Measurements from ENCODE around the gene ADARB1. TPM values are rescaled to one million over a fixed set of nuclear protein-coding genes. Genes with fewer than 3 reads are reported as not detected.

The ADARB1 gene
- total RNA-seq, 1 donor from 2014 or later: 25.8 TPM

DNA sequence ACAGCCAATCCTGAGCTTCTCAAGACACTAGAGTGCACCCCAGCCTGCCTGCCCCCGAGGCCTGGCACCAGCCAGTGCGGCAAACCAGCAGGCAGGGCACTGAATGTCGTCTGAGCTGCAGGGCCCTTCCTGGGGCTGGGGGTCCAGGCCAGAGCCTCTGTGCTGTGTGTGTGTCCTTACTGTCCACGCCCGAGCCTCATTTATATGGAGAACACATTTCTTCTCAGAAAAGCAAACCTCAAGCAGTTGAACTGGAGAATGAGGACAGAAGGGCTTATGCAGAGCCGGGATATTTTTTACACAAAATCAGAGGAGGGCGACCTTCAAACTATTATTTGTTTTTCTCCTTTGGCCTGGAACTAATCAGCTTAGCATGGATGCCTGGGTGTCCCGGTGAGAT, 160.6 kb downstream of the ADARB1 start:
- TF ChIP-seq, protein P1, sequence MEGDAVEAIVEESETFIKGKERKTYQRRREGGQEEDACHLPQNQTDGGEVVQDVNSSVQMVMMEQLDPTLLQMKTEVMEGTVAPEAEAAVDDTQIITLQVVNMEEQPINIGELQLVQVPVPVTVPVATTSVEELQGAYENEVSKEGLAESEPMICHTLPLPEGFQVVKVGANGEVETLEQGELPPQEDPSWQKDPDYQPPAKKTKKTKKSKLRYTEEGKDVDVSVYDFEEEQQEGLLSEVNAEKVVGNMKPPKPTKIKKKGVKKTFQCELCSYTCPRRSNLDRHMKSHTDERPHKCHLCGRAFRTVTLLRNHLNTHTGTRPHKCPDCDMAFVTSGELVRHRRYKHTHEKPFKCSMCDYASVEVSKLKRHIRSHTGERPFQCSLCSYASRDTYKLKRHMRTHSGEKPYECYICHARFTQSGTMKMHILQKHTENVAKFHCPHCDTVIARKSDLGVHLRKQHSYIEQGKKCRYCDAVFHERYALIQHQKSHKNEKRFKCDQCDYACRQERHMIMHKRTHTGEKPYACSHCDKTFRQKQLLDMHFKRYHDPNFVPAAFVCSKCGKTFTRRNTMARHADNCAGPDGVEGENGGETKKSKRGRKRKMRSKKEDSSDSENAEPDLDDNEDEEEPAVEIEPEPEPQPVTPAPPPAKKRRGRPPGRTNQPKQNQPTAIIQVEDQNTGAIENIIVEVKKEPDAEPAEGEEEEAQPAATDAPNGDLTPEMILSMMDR (IDR thresholded peaks at IDR 0.05; ENCODE audit: insufficient read depth, low read depth, low read length): no peak
- TF ChIP-seq EZH2 (IDR thresholded peaks at IDR 0.05; ENCODE audit: insufficient read depth, low read length): peak; percentile 24
- Histone ChIP-seq H3K9me3 (ENCODE audit: insufficient read depth, low read depth, low read length) (no peaks in the 10 kb centered on the region), H2AFZ (ENCODE audit: low read depth, low read length) (no peak overlapping the region), H3K36me3 (ENCODE audit: insufficient read depth, low read length) (no peaks in the 10 kb centered on the region), H3K79me2 (ENCODE audit: insufficient read depth, low read length) (no peaks in the 10 kb centered on the region), H3K9ac (ENCODE audit: low read length) (no peak overlapping the region), H3K4me1 (ENCODE audit: insufficient read depth, low read length) (no peaks in the 10 kb centered on the region), H3K27ac (ENCODE audit: low read depth, low read length) (no peak overlapping the region), H3K27me3 (ENCODE audit: insufficient read depth, low read length) (peaks cover 25% of the 10 kb centered on the region), H3K4me2 (ENCODE audit: low read length) (no peak overlapping the region), H3K4me3 (ENCODE audit: insufficient read depth, low read depth, low read length) (no peak overlapping the region), H4K20me1 (ENCODE audit: insufficient read depth, low read length) (no peaks in the 10 kb centered on the region)
- no peak for DNase-seq (ENCODE audit: low read depth)
- Mint-ChIP-seq H3K4me3 (ENCODE audit: unreplicated experiment) (no peak overlapping the region), H3K27me3 (ENCODE audit: low read depth, unreplicated experiment) (peaks cover 4% of the 10 kb centered on the region), H3K36me3 (ENCODE audit: low read depth, unreplicated experiment) (no peaks in the 10 kb centered on the region), H3K9me3 (ENCODE audit: unreplicated experiment) (peaks cover 14% of the 10 kb centered on the region), H3K4me1 (ENCODE audit: low read depth, unreplicated experiment) (peaks cover 4% of the 10 kb centered on the region), H3K27ac (ENCODE audit: unreplicated experiment) (no peak overlapping the region)
- no peak for FAIRE-seq

DNA sequence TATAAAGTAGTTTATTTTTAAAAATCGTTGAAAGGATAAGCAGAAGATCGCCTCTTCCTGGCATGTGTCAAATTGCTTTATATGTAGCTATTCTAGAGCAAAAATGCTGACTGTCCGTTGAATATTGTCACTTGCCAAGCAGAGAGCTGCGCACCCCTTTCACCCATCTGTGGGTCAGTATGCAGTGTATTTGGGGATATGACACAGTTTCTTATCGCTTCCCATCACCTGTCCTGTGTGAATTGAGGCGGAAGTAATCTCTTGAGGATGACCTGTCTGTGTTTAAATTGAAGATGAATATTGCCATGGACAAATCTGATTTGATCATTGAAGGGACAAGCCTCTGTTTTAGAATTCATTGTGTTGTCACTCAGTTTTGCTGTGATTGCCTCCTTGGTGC, 161.1 kb downstream of the ADARB1 start:
- H3K36me3 ChIP-seq (ENCODE audit: insufficient read depth, low read length): no peaks in the 10 kb centered on the region
- H3K4me3 Mint-ChIP-seq (ENCODE audit: unreplicated experiment): no peak overlapping the region
- H3K79me2 ChIP-seq (ENCODE audit: insufficient read depth, low read length): no peaks in the 10 kb centered on the region
- peaks cover 4% of the 10 kb centered on the region for H3K27me3 Mint-ChIP-seq (ENCODE audit: low read depth, unreplicated experiment)
- DNase-seq (ENCODE audit: low read depth): no peak
- no peaks in the 10 kb centered on the region for H3K9me3 ChIP-seq (ENCODE audit: insufficient read depth, low read depth, low read length)
- H3K9ac ChIP-seq (ENCODE audit: low read length): no peak overlapping the region
- no peak overlapping the region for H3K27ac Mint-ChIP-seq (ENCODE audit: unreplicated experiment)
- no peaks in the 10 kb centered on the region for H3K4me1 Mint-ChIP-seq (ENCODE audit: low read depth, unreplicated experiment)
- H3K27ac ChIP-seq (ENCODE audit: low read depth, low read length): no peak overlapping the region
- H3K4me3 ChIP-seq (ENCODE audit: insufficient read depth, low read depth, low read length): no peak overlapping the region
- TF ChIP-seq, protein P1 (IDR thresholded peaks at IDR 0.05; ENCODE audit: insufficient read depth, low read depth, low read length): no peak
- TF ChIP-seq EZH2 (IDR thresholded peaks at IDR 0.05; ENCODE audit: insufficient read depth, low read length): no peak
- H3K27me3 ChIP-seq (ENCODE audit: insufficient read depth, low read length): peaks cover 25% of the 10 kb centered on the region
- H3K36me3 Mint-ChIP-seq (ENCODE audit: low read depth, unreplicated experiment): peaks cover under 1% of the 10 kb centered on the region
- H3K9me3 Mint-ChIP-seq (ENCODE audit: unreplicated experiment): peaks cover 14% of the 10 kb centered on the region
- no peaks in the 10 kb centered on the region for H4K20me1 ChIP-seq (ENCODE audit: insufficient read depth, low read length)
- no peaks in the 10 kb centered on the region for H3K4me1 ChIP-seq (ENCODE audit: insufficient read depth, low read length)
- no peak overlapping the region for H2AFZ ChIP-seq (ENCODE audit: low read depth, low read length)
- no peak overlapping the region for H3K4me2 ChIP-seq (ENCODE audit: low read length)
- FAIRE-seq: no peak

DNA sequence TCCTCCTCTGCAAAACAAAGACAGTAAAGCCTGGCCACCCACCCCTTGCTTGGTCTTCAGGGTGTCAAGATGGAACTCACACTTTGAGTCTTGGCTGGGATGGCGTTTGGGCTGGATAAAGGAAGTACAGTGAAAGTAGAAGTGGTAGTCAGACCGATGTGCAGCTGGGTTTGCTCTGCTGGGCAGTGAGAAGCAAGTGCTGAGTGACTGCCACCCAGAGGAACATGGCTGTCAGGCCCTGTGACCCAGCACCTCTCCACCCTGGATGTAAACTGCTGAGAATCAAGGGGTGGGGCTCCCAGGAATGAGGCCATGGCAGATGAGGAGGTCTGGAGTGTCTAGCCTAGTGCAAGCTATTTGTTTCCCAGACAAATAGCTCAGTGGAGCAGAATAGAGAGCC, 162.1 kb downstream of the ADARB1 start:
- Histone ChIP-seq H3K4me3 (ENCODE audit: insufficient read depth, low read depth, low read length) (no peak overlapping the region), H3K9me3 (ENCODE audit: insufficient read depth, low read depth, low read length) (peaks cover 2% of the 10 kb centered on the region), H3K9ac (ENCODE audit: low read length) (no peak overlapping the region), H2AFZ (ENCODE audit: low read depth, low read length) (no peak overlapping the region), H3K4me1 (ENCODE audit: insufficient read depth, low read length) (no peaks in the 10 kb centered on the region), H3K4me2 (ENCODE audit: low read length) (no peak overlapping the region), H3K79me2 (ENCODE audit: insufficient read depth, low read length) (no peaks in the 10 kb centered on the region), H4K20me1 (ENCODE audit: insufficient read depth, low read length) (no peaks in the 10 kb centered on the region), H3K27ac (ENCODE audit: low read depth, low read length) (no peak overlapping the region), H3K27me3 (ENCODE audit: insufficient read depth, low read length) (peaks cover 25% of the 10 kb centered on the region), H3K36me3 (ENCODE audit: insufficient read depth, low read length) (no peaks in the 10 kb centered on the region)
- no peak for TF ChIP-seq EZH2 (IDR thresholded peaks at IDR 0.05; ENCODE audit: insufficient read depth, low read length)
- TF ChIP-seq, protein P1 (IDR thresholded peaks at IDR 0.05; ENCODE audit: insufficient read depth, low read depth, low read length): no peak
- Mint-ChIP-seq H3K9me3 (ENCODE audit: unreplicated experiment) (peaks cover 14% of the 10 kb centered on the region), H3K4me1 (ENCODE audit: low read depth, unreplicated experiment) (no peaks in the 10 kb centered on the region), H3K27me3 (ENCODE audit: low read depth, unreplicated experiment) (peaks cover 4% of the 10 kb centered on the region), H3K4me3 (ENCODE audit: unreplicated experiment) (no peak overlapping the region), H3K36me3 (ENCODE audit: low read depth, unreplicated experiment) (peaks cover 2% of the 10 kb centered on the region), H3K27ac (ENCODE audit: unreplicated experiment) (no peak overlapping the region)
- no peak for FAIRE-seq
- DNase-seq (ENCODE audit: low read depth): no peak

Data from astrocyte (in vitro differentiated cells and primary cell).